Thyroid gland (tissue), 4 donors: ENCODE measurements around the gene ELOB. TPM values are rescaled to one million over a fixed set of nuclear protein-coding genes. Genes with fewer than 3 reads are reported as not detected.

Experiments
- DNase-seq, 2 donors: peaks; one replicate each; pipeline ENCODE4 v3.0.0-alpha.2; 2019
- H3K27ac ChIP-seq, 3 donors: fragments of 200-600 bp; sonication (generic); 1 replicate in 2 of 3; 2 replicates in 1 of 3; pipeline ENCODE4 v1.5.1; 2016 to 2019; ENCODE audit warnings: mild to moderate bottlenecking in 1 of 3, moderate library complexity in 1 of 3
- H3K27me3 ChIP-seq: fragments of 200-600 bp; sonication (generic); one replicate; pipeline ENCODE4 v1.5.1; 2019
- H3K36me3 ChIP-seq, 2 donors: fragments of 200-600 bp; sonication (generic); one replicate each; pipeline ENCODE4 v1.5.1; 2016 to 2019
- H3K4me1 ChIP-seq, 2 donors: fragments of 200-600 bp; sonication (generic); one replicate each; pipeline ENCODE4 v1.5.1; 2017 to 2019
- H3K4me3 ChIP-seq, 3 donors: fragments of 200-600 bp; sonication (generic); replicated peaks in 1 of 3; 1 replicate in 2 of 3; 2 replicates in 1 of 3; pipeline ENCODE4 v1.5.1; 2016; ENCODE audit warnings: mild to moderate bottlenecking in 1 of 3
- H3K9me3 ChIP-seq: fragments of 200-600 bp; sonication (generic); one replicate; pipeline ENCODE4 v1.5.1; 2017
- CTCF ChIP-seq, 6 experiments: fragments of 200-600 bp in 3 of 6; fragments of 450-650 bp in 3 of 6; sonication (generic) in 3 of 6; IDR thresholded peaks; one replicate each; pipeline ENCODE4 v1.5.1; 2016 to 2019; ENCODE audit warnings: antibody characterized with exemption in 6 of 6, mild to moderate bottlenecking in 2 of 6, inconsistent platforms in 1 of 6, moderate library complexity in 1 of 6
- POLR2A ChIP-seq, 2 donors: fragments of 450-650 bp; IDR thresholded peaks; one replicate each; pipeline ENCODE4 v1.6.1; 2017; ENCODE audit warnings: antibody characterized with exemption in 2 of 2, mild to moderate bottlenecking in 2 of 2, moderate library complexity in 1 of 2
- WGBS, 2 donors: methylation state at CpG; one replicate each; pipeline ENCODE4 v1.1.5; 2017; 5-methylcytosine and 5-hydroxymethylcytosine counted together
- intact Hi-C: fragments of 100-400 bp; cut with DNase I; formaldehyde crosslinking; loops from one replicate; pipeline ENCODE4 v1.15.1; 2023
- total RNA-seq, 4 donors: library from RNA; depleted of rRNA; stranded (reverse); fragments of >200 nt; gene quantifications; one replicate each; pipeline ENCODE4 v1.2.3, GENCODE V29; 2016

The ELOB gene
- total RNA-seq, 4 donors from 2014 or later: 373 to 786 (median 647) TPM

DNA sequence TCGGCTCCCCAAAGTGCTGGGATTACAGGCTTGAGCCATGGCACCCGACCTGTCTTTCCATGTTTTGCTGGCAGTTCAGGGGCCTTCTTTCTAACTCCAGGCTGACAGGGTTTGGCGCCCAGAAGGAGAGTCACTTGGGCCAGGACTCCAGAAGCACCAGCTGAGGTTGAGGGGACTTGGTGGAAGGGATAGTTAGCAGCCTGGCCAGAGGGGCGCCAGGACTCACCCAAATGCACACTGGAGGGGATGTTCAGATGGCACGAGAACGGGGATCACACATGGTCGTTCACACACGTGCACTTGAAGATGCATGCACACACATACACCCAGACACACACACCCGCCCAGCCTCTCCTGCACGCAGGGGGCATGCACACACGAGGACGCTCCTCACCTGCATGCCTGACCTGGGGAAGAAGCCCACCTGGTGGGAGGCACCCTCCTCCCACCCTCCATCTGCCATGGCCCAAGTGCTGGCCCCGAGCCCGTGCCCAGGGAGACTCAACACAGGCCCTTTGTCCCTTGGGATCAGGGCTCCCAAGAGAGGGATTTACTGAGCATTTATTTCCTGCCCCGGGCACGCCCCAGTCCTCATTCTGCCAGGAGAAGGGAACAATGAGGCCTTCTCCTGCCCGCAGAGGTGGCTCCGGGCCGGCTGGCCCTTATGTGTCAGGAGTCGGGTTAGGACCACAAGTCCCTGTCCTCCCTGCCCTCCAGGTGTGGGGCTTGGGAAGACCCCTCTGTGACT is 37.6 kb upstream of the ELOB start:
- H3K27ac ChIP-seq: no peak overlapping the region
- intact Hi-C loops: no loop called here
- no peak for TF ChIP-seq POLR2A (IDR thresholded peaks at IDR 0.05)
- no peak for TF ChIP-seq CTCF (IDR thresholded peaks at IDR 0.05)
- no peaks in the 10 kb centered on the region for H3K4me1 ChIP-seq
- 72 to 84% methylated on average over 10 to 12 of the region's 20 CpGs for WGBS, 2 donors
- no peaks in the 10 kb centered on the region for H3K36me3 ChIP-seq
- H3K27me3 ChIP-seq: no peaks in the 10 kb centered on the region
- DNase-seq: no peak
- no peak overlapping the region for H3K4me3 ChIP-seq
- no peaks in the 10 kb centered on the region for H3K9me3 ChIP-seq

GRCh38 chr16:2813771-2814221 is 36.7 kb upstream of the ELOB start:
- intact Hi-C loops: no loop called here
- 60 to 67% methylated on average over 7 of the region's 7 CpGs for WGBS, 2 donors
- no peak overlapping the region for H3K4me3 ChIP-seq
- no peaks in the 10 kb centered on the region for H3K4me1 ChIP-seq
- no peak for TF ChIP-seq CTCF (IDR thresholded peaks at IDR 0.05)
- TF ChIP-seq POLR2A (IDR thresholded peaks at IDR 0.05): no peak
- H3K27ac ChIP-seq: no peak overlapping the region
- no peak for DNase-seq
- H3K27me3 ChIP-seq: no peaks in the 10 kb centered on the region
- H3K36me3 ChIP-seq: no peaks in the 10 kb centered on the region
- H3K9me3 ChIP-seq: no peaks in the 10 kb centered on the region

GRCh38 chr16:2811703-2812471 is 34.8 kb upstream of the ELOB start:
- TF ChIP-seq CTCF (IDR thresholded peaks at IDR 0.05) (no peak), POLR2A (IDR thresholded peaks at IDR 0.05) (no peak)
- Histone ChIP-seq H3K27me3 (no peaks in the 10 kb centered on the region), H3K4me1 (no peaks in the 10 kb centered on the region), H3K36me3 (no peaks in the 10 kb centered on the region), H3K9me3 (no peaks in the 10 kb centered on the region), H3K4me3 (no peak overlapping the region), H3K27ac (no peak overlapping the region)
- intact Hi-C loops: no loop called here
- no peak for DNase-seq
- 56 to 72% methylated on average over 11 to 14 of the region's 15 CpGs for WGBS, 2 donors

DNA sequence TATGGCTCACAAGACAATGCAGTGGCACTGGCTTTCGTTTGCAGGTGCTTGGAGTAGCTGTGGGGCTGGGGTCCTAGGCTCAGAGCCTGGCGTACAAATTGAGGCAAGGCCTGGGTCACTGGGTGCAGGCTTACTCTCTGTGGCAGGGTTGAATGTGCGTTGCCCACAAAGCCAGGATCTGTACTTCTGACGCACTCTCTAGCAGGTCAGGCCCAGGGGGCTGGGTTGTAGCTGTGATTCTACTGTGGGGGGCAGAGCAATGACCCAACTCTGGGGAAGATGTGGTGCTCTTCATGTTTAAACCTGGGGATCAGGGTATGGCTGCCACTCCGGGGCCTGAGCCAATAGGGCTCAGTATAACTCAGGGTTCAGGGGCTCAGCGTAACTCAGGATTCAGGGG is 33.6 kb upstream of the ELOB start:
- H3K9me3 ChIP-seq: no peaks in the 10 kb centered on the region
- H3K4me3 ChIP-seq: no peak overlapping the region
- no peak for TF ChIP-seq POLR2A (IDR thresholded peaks at IDR 0.05)
- TF ChIP-seq CTCF (IDR thresholded peaks at IDR 0.05): no peak
- WGBS, 2 donors: 85 to 87% methylated on average over 6 of the region's 6 CpGs
- intact Hi-C loops: no loop called here
- H3K27me3 ChIP-seq: no peaks in the 10 kb centered on the region
- no peaks in the 10 kb centered on the region for H3K4me1 ChIP-seq
- H3K36me3 ChIP-seq: no peaks in the 10 kb centered on the region
- H3K27ac ChIP-seq: no peak overlapping the region
- DNase-seq: no peak
